Smooth muscle cell (in vitro differentiated cells): ENCODE results near the gene KHDC4. TPM values are rescaled to one million over a fixed set of nuclear protein-coding genes. Genes with fewer than 3 reads are reported as not detected.

Experiments
- DNase-seq: peaks from one replicate; lab custom pipeline; 2025; ENCODE audit not compliant: unreplicated experiment; lab: John Stamatoyannopoulos, UW
- H2AFZ ChIP-seq: fragments of 200-600 bp; sonication (generic); 2 replicates; pipeline ENCODE4 v1.6.0; 2016; ENCODE audit warnings: antibody characterized with exemption, low read depth, mild to moderate bottlenecking
- H3F3A ChIP-seq: fragments of 200-600 bp; sonication (generic); 2 replicates; pipeline ENCODE4 v1.6.0; 2017; ENCODE audit warnings: antibody characterized with exemption, low read depth
- H3K27ac ChIP-seq: fragments of 200-600 bp; sonication (generic); 2 replicates; pipeline ENCODE4 v1.5.1; 2016; ENCODE audit warnings: low read depth, mild to moderate bottlenecking
- H3K27me3 ChIP-seq: fragments of 200-600 bp; sonication (generic); 2 replicates; pipeline ENCODE4 v1.6.1; 2016; ENCODE audit warnings: low read depth, mild to moderate bottlenecking
- H3K36me3 ChIP-seq: fragments of 200-600 bp; sonication (generic); 2 replicates; pipeline ENCODE4 v1.5.1; 2016; ENCODE audit warnings: low read depth
- H3K4me1 ChIP-seq: fragments of 200-600 bp; sonication (generic); 2 replicates; pipeline ENCODE4 v1.5.1; 2016; ENCODE audit warnings: low read depth
- H3K4me2 ChIP-seq: fragments of 200-600 bp; sonication (generic); 2 replicates; pipeline ENCODE4 v1.6.0; 2016; ENCODE audit warnings: mild to moderate bottlenecking
- H3K4me3 ChIP-seq: fragments of 200-600 bp; sonication (generic); 2 replicates; pipeline ENCODE4 v1.5.1; 2016; ENCODE audit warnings: mild to moderate bottlenecking
- H3K79me2 ChIP-seq: fragments of 200-600 bp; sonication (generic); 2 replicates; pipeline ENCODE4 v1.6.0; 2016; ENCODE audit warnings: low read depth, mild to moderate bottlenecking
- H3K9ac ChIP-seq: fragments of 200-600 bp; sonication (generic); 2 replicates; pipeline ENCODE4 v1.6.0; 2016; ENCODE audit warnings: low read depth
- H3K9me3 ChIP-seq: fragments of 200-600 bp; sonication (generic); replicated peaks from 2 replicates; pipeline ENCODE4 v1.5.1; 2016; ENCODE audit warnings: low read depth
- H4K20me1 ChIP-seq: fragments of 200-600 bp; sonication (generic); 2 replicates; pipeline ENCODE4 v1.6.0; 2016; ENCODE audit warnings: low read depth
- WGBS: methylation state at CpG from one replicate; pipeline ENCODE4 v1.1.7; 2016; ENCODE audit warnings: low lambda C conversion rate; 5-methylcytosine and 5-hydroxymethylcytosine counted together
- polyA plus RNA-seq: library from polyadenylated mRNA; unstranded; fragments of >200 nt; fragmentation: Nextera tagmentation; extraction: Ambion mirVana; gene quantifications from 2 replicates; pipeline ENCODE4 v1.2.1, GENCODE V29; 2016
- total RNA-seq: library from RNA; depleted of rRNA; stranded (reverse); fragments of >200 nt; gene quantifications from 2 replicates; pipeline ENCODE4 v1.2.3, GENCODE V29; 2014
- TF ChIP-seq, protein P1 (sequence below): fragments of 200-600 bp; sonication (generic); IDR thresholded peaks from 2 replicates; pipeline ENCODE4 v1.5.1; 2017; ENCODE audit warnings: borderline replicate concordance, mild to moderate bottlenecking, antibody characterized with exemption; ENCODE audit not compliant: insufficient read depth, poor library complexity, severe bottlenecking

Gene KHDC4
- total and polyA plus RNA-seq, 2 experiments from 2014 or later = 14.9 to 41.7 TPM

DNA sequence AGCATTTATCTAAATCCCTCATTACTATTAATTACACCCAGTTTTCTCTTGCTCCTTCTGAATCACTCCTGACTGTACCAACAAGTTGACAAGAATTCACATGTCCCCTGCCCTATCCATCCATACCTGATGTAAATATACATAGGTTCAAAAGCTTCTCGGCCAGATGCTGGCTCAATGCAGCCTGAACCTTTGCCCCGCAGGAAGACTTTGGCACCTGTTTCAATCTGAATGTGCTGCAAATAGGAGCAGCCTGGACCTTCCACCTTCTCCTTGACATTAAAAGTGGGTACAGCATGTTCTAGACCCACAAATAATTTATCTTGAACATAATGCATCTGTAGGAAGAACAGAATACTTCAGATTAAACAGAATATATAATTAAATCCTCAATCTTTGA, 8.7 kb downstream of the KHDC4 start:
- H2AFZ ChIP-seq = no peak overlapping the region
- TF ChIP-seq, protein P1, sequence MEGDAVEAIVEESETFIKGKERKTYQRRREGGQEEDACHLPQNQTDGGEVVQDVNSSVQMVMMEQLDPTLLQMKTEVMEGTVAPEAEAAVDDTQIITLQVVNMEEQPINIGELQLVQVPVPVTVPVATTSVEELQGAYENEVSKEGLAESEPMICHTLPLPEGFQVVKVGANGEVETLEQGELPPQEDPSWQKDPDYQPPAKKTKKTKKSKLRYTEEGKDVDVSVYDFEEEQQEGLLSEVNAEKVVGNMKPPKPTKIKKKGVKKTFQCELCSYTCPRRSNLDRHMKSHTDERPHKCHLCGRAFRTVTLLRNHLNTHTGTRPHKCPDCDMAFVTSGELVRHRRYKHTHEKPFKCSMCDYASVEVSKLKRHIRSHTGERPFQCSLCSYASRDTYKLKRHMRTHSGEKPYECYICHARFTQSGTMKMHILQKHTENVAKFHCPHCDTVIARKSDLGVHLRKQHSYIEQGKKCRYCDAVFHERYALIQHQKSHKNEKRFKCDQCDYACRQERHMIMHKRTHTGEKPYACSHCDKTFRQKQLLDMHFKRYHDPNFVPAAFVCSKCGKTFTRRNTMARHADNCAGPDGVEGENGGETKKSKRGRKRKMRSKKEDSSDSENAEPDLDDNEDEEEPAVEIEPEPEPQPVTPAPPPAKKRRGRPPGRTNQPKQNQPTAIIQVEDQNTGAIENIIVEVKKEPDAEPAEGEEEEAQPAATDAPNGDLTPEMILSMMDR = no peak
- H3K9me3 ChIP-seq = no peaks in the 10 kb centered on the region
- H3K27me3 ChIP-seq = no peaks in the 10 kb centered on the region
- no peak for DNase-seq
- H3K4me3 ChIP-seq = no peak overlapping the region
- H4K20me1 ChIP-seq = peaks cover 79% of the 10 kb centered on the region
- no peak overlapping the region for H3K27ac ChIP-seq
- H3K4me2 ChIP-seq = no peak overlapping the region
- no peak overlapping the region for H3K9ac ChIP-seq
- H3F3A ChIP-seq = peaks cover 12% of the 10 kb centered on the region
- WGBS = 92% methylated on average over 2 of the region's 2 CpGs
- peaks cover 53% of the 10 kb centered on the region for H3K79me2 ChIP-seq
- peaks cover 45% of the 10 kb centered on the region for H3K36me3 ChIP-seq
- no peaks in the 10 kb centered on the region for H3K4me1 ChIP-seq

DNA sequence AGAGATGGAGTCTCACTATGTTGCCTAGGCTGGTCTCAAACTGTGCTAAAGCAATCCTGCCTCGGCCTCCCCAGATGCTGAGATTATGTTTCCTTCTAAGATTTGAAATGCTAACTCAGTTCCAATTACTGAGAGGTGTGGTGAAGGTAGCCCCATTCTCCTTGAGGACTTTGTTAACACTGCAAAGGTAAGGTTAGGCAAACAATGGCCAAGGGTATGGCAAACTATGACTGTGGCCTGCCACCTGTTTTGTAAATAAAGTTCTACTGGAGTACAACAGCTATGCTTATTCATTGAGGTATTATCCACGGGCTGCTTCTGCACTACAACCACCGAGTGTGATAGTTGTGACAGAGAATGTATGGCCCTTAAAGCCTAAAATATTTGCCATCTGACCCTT, 13.5 kb downstream of the KHDC4 start:
- Histone ChIP-seq H2AFZ (no peak overlapping the region), H3K79me2 (peaks cover 12% of the 10 kb centered on the region), H3K27me3 (no peaks in the 10 kb centered on the region), H3K4me1 (no peaks in the 10 kb centered on the region), H3K36me3 (peaks cover 48% of the 10 kb centered on the region), H3K4me2 (no peak overlapping the region), H3K9ac (no peak overlapping the region), H3F3A (peaks cover 38% of the 10 kb centered on the region), H3K27ac (no peak overlapping the region), H3K9me3 (no peaks in the 10 kb centered on the region), H3K4me3 (no peak overlapping the region), H4K20me1 (peaks cover 47% of the 10 kb centered on the region)
- TF ChIP-seq, protein P1 = no peak
- DNase-seq = no peak
- WGBS = 97% methylated on average over 3 of the region's 3 CpGs

DNA sequence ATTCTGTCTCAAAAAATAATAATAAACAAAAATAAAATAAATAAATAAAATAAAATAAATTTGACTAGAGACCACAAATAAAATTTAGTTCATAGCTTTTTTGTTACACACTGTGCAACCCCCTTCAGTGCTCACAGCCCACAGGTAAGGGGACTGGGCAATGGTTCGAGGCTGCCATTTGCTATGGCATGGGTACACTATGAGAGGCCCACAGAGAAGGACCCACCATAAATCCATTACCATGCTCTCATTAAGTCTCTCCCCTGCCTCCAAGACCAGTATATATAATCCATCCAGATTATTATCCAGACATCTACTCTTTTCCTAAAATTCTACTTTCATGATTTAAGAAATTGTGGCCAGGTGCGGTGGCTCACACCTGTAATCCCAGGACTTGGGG, 14.4 kb downstream of the KHDC4 start:
- Histone ChIP-seq H3K27ac (no peak overlapping the region), H4K20me1 (peaks cover 43% of the 10 kb centered on the region)

DNA sequence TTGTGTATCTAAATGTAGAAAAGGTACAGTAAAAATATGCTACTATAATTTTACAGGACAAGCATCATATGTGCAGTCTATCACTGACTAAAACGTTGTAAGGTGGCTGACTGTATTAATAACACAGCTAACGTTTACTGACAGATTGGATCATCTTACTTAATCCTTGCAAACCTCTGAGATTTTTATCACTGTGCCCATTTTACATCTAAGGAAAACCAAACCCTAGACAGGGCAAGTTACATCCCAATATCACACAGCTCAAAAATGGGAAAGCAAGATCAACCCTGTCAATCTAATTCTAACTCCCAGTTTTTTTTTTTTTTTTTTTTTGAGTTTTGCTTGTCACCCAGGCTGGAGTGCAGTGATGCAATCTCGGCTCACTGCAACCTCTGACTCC, 15.6 kb downstream of the KHDC4 start:
- WGBS = 86% methylated on average over 3 of the region's 3 CpGs

More for the DNA sequence above, 14.4 kb downstream of the KHDC4 start:
- Histone ChIP-seq H3K4me1 (no peaks in the 10 kb centered on the region), H3F3A (peaks cover 43% of the 10 kb centered on the region), H2AFZ (no peak overlapping the region), H3K36me3 (peaks cover 42% of the 10 kb centered on the region), H3K9me3 (no peaks in the 10 kb centered on the region), H3K9ac (no peak overlapping the region), H3K4me3 (no peak overlapping the region), H3K4me2 (no peak overlapping the region), H3K79me2 (peaks cover 9% of the 10 kb centered on the region), H3K27me3 (no peaks in the 10 kb centered on the region)
- no peak for DNase-seq
- TF ChIP-seq, protein P1 = no peak
- 93% methylated on average over 2 of the region's 2 CpGs for WGBS

More for the DNA sequence above, 15.6 kb downstream of the KHDC4 start:
- no peak overlapping the region for H3K4me2 ChIP-seq
- H2AFZ ChIP-seq = no peak overlapping the region
- no peak overlapping the region for H3K27ac ChIP-seq
- peaks cover 8% of the 10 kb centered on the region for H3K79me2 ChIP-seq
- no peak for DNase-seq
- H3K27me3 ChIP-seq = no peaks in the 10 kb centered on the region
- peaks cover 51% of the 10 kb centered on the region for H3K36me3 ChIP-seq
- no peaks in the 10 kb centered on the region for H3K4me1 ChIP-seq
- no peaks in the 10 kb centered on the region for H3K9me3 ChIP-seq
- peaks cover 36% of the 10 kb centered on the region for H4K20me1 ChIP-seq
- H3F3A ChIP-seq = peaks cover 48% of the 10 kb centered on the region
- H3K9ac ChIP-seq = no peak overlapping the region
- TF ChIP-seq, protein P1 = no peak
- H3K4me3 ChIP-seq = no peak overlapping the region
